GM10248 (cell line): ENCODE results near the gene NUAK2.
A peak's percentile ranks its signal among the peaks of the same experiment; 100 is the strongest.

ENCODE experiments used
- CTCF ChIA-PET: fragments of 300-600 bp; sonication (Branson Sonifier 250); formaldehyde crosslinking; extraction: SDS; loops from one replicate; lab custom pipeline; 2021; ENCODE audit warnings: antibody characterized with exemption; lab: Yijun Ruan, JAX
- POLR2A ChIA-PET: fragments of 350-650 bp; sonication (Branson Sonifier 250); formaldehyde crosslinking; extraction: SDS; loops from one replicate; lab custom pipeline; 2020; ENCODE audit warnings: antibody characterized with exemption; lab: Yijun Ruan, JAX
- DNase-seq: peaks from one replicate; pipeline ENCODE4 v3.0.0; 2012; ENCODE audit errors: extremely low spot score
- CTCF ChIP-seq: IDR thresholded peaks from 2 replicates; pipeline ENCODE4 v1.5.1; 2012; ENCODE audit warnings: mild to moderate bottlenecking, low read depth; ENCODE audit errors: extremely low read depth, missing control alignments, control extremely low read depth

The NUAK2 gene

GRCh38 chr1:205275916-205276688, 45.4 kb downstream of the NUAK2 start:
- DNase-seq: no peak
- POLR2A ChIA-PET: no interaction called here
- CTCF ChIA-PET: interaction anchor here (1.4 to 42.6 kb wide), 4 partner anchors 14 to 209 kb away, joined by 5 to 1591 read pairs (median 250); partner anchors contain the start of gene NUAK2
- TF ChIP-seq CTCF: no peak

DNA sequence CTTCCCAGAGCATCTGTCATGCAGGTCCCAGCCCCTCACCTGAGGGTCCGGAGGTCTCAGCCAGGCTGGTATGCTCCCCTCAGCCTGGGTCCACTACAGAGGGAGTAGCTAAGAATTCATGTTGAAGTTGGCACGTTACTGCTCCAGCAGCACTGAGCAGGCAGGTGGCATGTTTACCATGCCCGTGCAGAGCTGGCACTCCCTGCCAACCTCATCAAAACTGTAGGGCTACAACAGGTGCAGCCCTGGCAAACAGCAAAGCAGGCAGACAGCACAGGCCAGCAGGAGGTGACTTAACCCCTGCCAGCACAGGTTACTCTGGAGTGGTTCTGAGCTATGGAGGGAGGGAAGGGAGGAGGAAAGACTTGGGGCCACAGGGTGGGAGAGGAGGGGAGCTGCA, 46.4 kb downstream of the NUAK2 start:
- no peak for TF ChIP-seq CTCF
- ChIA-PET CTCF (interaction anchor here (0.8 to 42.6 kb wide), 5 partner anchors 15 to 383 kb away, joined by 3 to 1591 read pairs (median 246); partner anchors contain the start of gene NUAK2), POLR2A (no interaction called here)
- DNase-seq: no peak

DNA sequence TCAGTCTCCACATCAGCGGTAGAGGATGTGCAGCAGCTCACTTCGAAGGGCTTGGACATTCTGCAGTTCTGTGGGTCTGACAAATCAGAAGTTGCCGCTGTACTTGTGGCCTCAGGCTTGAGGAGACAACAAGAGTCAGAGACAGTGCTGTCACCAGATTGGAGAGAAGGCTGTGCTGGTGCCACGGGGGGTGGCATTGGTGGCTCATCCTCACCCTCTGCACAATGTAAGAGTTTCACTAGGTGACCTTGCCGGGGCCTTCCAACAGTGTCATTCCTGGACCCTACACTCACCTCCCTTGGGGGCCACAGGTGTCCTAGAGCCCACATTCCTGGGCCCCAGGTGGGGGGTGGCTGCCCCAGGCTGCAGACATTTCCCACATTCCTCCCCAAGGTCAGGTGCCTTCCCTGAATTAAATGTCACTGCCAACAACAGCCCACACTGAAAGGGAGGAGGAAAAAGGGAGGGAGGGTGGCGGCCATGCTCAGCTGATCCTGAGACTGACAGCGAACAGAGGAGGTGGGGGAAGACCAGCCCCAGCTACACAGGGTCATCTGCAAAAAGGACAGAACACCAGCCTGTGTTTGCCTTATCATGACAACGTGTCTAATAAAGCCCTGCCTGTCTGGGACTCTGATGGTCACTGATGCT, 47.4 kb downstream of the NUAK2 start:
- no peak for TF ChIP-seq CTCF
- POLR2A ChIA-PET: interaction anchor here (1.0 kb wide), 1 partner anchor 51 kb away, joined by 4 read pairs; no protein-coding TSS in a partner anchor
- CTCF ChIA-PET: interaction anchor here (0.6 to 42.6 kb wide), 40 partner anchors 15 to 437 kb away, joined by 3 to 1591 read pairs (median 4); partner anchors contain the start of genes NUAK2 and TMCC2
- no peak for DNase-seq

GRCh38 chr1:205273551-205273982, 48.0 kb downstream of the NUAK2 start:
- ChIA-PET POLR2A (interaction anchor here (1.0 kb wide), 1 partner anchor 52 kb away, joined by 4 read pairs; no protein-coding TSS in a partner anchor), CTCF (interaction anchor here (0.6 to 42.6 kb wide), 41 partner anchors 15 to 437 kb away, joined by 3 to 1591 read pairs (median 4); partner anchors contain the start of genes NUAK2 and TMCC2)
- peak; percentile 91 for TF ChIP-seq CTCF
- DNase-seq: peak; percentile 90

- POLR2A ChIA-PET: no interaction called here
- TF ChIP-seq CTCF: no peak
- CTCF ChIA-PET: interaction anchor here (0.8 to 42.6 kb wide), 16 partner anchors 13 to 437 kb away, joined by 3 to 1591 read pairs (median 4); partner anchors contain the start of gene NUAK2
- no peak for DNase-seq
Observed at GRCh38 chr1:205272536-205272935, 49.0 kb downstream of the NUAK2 start.

DNA sequence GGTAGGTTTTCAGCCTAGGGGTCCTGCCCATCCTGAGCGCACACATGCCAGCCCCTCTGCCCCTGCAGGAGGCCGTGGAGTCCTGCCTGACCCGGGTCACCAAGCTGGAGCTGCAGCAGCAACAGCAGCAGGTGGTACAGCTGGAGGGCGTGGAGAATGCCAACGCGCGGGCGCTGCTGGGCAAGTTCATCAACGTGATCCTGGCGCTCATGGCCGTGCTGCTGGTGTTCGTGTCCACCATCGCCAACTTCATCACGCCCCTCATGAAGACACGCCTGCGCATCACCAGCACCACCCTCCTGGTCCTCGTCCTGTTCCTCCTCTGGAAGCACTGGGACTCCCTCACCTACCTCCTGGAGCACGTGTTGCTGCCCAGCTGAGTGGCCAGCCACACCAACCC, 49.8 kb downstream of the NUAK2 start:
- CTCF ChIA-PET: interaction anchor here (0.8 to 42.6 kb wide), 14 partner anchors 8 to 438 kb away, joined by 3 to 1591 read pairs (median 4); partner anchors contain the start of gene NUAK2
- no peak for DNase-seq
- POLR2A ChIA-PET: no interaction called here
- no peak for TF ChIP-seq CTCF
